Measurements from ENCODE around the gene RNF207. TPM values are rescaled to one million over a fixed set of nuclear protein-coding genes. Genes with fewer than 3 reads are reported as not detected.

Gene RNF207
- total RNA-seq, 1 experiment from 2014 or later, result 4.9 TPM

DNA sequence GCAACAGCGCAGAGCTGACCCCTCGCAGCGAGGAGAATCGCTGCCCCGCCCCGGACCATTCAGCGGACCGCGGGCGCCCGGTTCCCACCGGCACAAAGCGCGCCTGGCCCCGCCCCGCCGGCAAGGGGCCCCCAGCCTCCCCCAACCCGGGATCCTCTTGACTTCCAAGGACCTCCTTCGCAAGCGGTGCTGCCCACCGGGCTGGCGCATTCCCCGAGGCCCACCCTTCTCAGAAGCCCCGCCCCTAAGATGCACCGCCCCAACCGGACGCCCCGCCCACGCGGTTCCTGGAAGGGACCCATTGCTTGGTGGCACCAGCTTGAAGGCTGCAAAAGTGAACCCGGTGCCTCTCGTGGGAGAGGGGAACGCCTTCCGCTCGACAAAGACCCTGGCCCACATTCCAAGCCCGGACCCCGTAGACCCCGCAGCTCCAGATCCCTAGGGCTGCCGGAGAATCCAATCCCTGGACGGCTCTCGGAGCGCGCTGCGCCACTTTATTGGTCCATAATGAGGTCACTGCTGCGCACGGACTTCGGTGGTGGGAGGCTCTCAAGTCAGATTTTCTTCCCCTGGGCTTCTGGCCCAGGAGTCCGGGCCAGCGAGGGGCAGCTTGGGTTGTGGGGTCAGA is 40.1 kb downstream of the RNF207 start:
- no peak overlapping the region for H4K5ac ChIP-seq (ENCODE audit: insufficient read length, low read depth, low read length)
- Mint-ChIP-seq H3K36me3 (ENCODE audit: insufficient read depth in 1 of 3, low read depth in 3 of 3) (no peaks in the 10 kb centered on the region), H3K27me3 (ENCODE audit: low read depth) (peaks cover 45% of the 10 kb centered on the region), H3K4me3 (peak overlapping the region; percentile 78 to 83), H3K27ac (peak overlapping the region in 2 of 3 experiments; percentile 39 to 76; a peak in 2 of 7 replicates), H3K4me1 (peaks cover 34 to 35% of the 10 kb centered on the region in 2 experiments), H3K9me3 (no peaks in the 10 kb centered on the region)
- peaks cover 2% of the 10 kb centered on the region; the same call in 1 of the 2 replicates for H3K4me1 ChIP-seq (ENCODE audit: insufficient read depth, low read length)
- H3K18ac ChIP-seq (ENCODE audit: insufficient read length, low read depth, low read length), result no peak overlapping the region
- DNase-seq, result peak; percentile 94
- H2BK15ac ChIP-seq (ENCODE audit: low read depth, low read length), result no peak overlapping the region
- H2BK12ac ChIP-seq (ENCODE audit: insufficient read length, low read depth, low read length), result no peak overlapping the region
- no peak overlapping the region for H3K56ac ChIP-seq (ENCODE audit: insufficient read length, low read depth, low read length)
- H3K23ac ChIP-seq (ENCODE audit: insufficient read length, low read depth, low read length), result no peak overlapping the region
- no peak overlapping the region for H4K91ac ChIP-seq (ENCODE audit: insufficient read length, low read depth, low read length)
- TF ChIP-seq, protein P1, sequence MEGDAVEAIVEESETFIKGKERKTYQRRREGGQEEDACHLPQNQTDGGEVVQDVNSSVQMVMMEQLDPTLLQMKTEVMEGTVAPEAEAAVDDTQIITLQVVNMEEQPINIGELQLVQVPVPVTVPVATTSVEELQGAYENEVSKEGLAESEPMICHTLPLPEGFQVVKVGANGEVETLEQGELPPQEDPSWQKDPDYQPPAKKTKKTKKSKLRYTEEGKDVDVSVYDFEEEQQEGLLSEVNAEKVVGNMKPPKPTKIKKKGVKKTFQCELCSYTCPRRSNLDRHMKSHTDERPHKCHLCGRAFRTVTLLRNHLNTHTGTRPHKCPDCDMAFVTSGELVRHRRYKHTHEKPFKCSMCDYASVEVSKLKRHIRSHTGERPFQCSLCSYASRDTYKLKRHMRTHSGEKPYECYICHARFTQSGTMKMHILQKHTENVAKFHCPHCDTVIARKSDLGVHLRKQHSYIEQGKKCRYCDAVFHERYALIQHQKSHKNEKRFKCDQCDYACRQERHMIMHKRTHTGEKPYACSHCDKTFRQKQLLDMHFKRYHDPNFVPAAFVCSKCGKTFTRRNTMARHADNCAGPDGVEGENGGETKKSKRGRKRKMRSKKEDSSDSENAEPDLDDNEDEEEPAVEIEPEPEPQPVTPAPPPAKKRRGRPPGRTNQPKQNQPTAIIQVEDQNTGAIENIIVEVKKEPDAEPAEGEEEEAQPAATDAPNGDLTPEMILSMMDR (conservative IDR thresholded peaks at IDR 0.05), result no peak
- peaks cover 28% of the 10 kb centered on the region for H3K23me2 ChIP-seq (ENCODE audit: insufficient read length, low read depth, low read length, poor library complexity, severe bottlenecking)
- H2AFZ ChIP-seq (ENCODE audit: low read length), result no peak overlapping the region
- H3K9me3 ChIP-seq (ENCODE audit: control insufficient read depth, low read depth, low read length), result no peaks in the 10 kb centered on the region
- no peak overlapping the region for H3K27ac ChIP-seq (ENCODE audit: insufficient read length, low read depth, low read length)
- no peak overlapping the region for H3K9ac ChIP-seq (ENCODE audit: extremely low read depth, insufficient read length, low read length)
- H4K20me1 ChIP-seq (ENCODE audit: control insufficient read depth, insufficient read depth, insufficient read length), result no peaks in the 10 kb centered on the region
- no CpG with 5 or more reads among the region's 49 CpGs for WGBS (ENCODE audit: extremely low coverage, insufficient read length, low lambda C conversion rate)
- H3K4ac ChIP-seq (ENCODE audit: low read depth, low read length), result no peak overlapping the region
- H3K79me1 ChIP-seq (ENCODE audit: insufficient read depth, low read depth, low read length, poor library complexity, severe bottlenecking), result no peaks in the 10 kb centered on the region
- peak overlapping the region; percentile 48 for H3K4me2 ChIP-seq (ENCODE audit: insufficient read depth, insufficient read length, low read length)
- no peak overlapping the region for H3K14ac ChIP-seq (ENCODE audit: insufficient read depth, low read length)
- no peak overlapping the region for H4K8ac ChIP-seq (replicated peaks; ENCODE audit: insufficient read length, low read depth, low read length)
- H2BK5ac ChIP-seq (ENCODE audit: insufficient read length, low read length), result no peak overlapping the region
- peaks cover 16% of the 10 kb centered on the region; the same call in 1 of the 2 replicates for H3K27me3 ChIP-seq (ENCODE audit: insufficient read depth, low read length)
- no peak overlapping the region for H2AK5ac ChIP-seq (ENCODE audit: insufficient read length, low read length)
- H2BK120ac ChIP-seq (ENCODE audit: low read depth, low read length, poor library complexity, severe bottlenecking), result no peak overlapping the region
- H2BK20ac ChIP-seq (ENCODE audit: low read depth, low read length, poor library complexity, severe bottlenecking), result no peak overlapping the region
- H3K79me2 ChIP-seq (ENCODE audit: insufficient read depth, low read length), result no peaks in the 10 kb centered on the region
- H3T11ph ChIP-seq (ENCODE audit: low read length), result no peak overlapping the region
